Activated gamma-delta T cell (primary cell): Measurements from ENCODE around the gene RIPK3.

Experiments
- DNase-seq: peaks from one replicate; lab custom pipeline; 2025; lab: John Stamatoyannopoulos, UW

Gene RIPK3

DNA sequence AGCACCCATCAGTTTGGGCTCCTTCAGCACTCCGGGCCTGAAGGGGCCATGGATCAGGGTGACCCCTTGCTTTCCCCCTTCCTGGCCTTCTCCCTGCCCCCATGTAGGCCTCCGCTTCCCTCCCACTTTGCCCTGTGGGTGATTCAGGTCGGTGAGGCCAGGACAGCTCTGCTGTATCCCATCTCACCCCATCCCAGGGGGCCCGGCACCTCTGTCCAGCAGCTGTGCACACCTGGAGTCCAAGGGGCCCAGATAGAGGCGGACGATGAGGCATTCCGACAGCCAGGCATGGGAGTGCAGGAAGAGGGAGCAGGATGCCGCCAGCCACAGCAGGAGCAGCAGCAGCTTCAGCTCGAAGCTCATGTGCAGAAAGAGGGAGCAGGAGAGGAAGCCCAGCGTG, 17.1 kb downstream of the RIPK3 start:
- DNase-seq, result no peak

DNA sequence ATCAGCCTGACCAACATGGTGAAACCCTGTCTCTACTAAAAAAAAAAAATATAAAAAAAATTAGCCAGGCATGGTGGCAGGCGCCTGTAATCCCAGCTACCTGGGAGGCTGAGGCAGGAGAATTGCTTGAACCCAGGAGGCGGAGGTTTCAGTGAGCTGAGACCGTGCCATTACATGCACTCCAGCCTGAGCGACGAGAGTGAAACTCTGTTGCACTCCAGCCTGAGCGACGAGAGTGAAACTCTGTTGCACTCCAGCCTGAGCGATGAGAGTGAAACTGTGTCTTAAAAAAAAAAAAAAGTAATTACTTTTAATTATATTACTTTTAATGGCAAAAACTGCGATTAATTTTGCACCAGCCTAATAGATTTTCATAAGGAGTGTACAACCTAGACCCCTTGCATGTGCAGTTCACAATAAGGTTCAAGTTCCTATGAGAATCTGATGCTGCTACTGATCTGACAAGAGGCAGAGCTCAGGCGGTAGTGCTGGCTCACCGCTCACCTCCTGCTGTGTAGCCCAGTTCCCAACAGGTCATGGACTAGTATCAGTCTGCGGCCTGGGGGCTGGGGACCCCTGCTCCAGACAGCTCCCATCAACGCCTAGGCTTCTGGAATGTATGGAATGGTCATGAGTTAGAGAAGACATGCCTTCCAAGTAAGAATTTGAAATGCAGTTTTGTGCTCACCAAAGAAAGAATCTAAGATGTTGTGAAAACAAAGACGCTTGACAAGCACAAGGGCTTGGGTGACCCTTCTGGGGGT, 18.4 kb downstream of the RIPK3 start:
- no peak for DNase-seq

DNA sequence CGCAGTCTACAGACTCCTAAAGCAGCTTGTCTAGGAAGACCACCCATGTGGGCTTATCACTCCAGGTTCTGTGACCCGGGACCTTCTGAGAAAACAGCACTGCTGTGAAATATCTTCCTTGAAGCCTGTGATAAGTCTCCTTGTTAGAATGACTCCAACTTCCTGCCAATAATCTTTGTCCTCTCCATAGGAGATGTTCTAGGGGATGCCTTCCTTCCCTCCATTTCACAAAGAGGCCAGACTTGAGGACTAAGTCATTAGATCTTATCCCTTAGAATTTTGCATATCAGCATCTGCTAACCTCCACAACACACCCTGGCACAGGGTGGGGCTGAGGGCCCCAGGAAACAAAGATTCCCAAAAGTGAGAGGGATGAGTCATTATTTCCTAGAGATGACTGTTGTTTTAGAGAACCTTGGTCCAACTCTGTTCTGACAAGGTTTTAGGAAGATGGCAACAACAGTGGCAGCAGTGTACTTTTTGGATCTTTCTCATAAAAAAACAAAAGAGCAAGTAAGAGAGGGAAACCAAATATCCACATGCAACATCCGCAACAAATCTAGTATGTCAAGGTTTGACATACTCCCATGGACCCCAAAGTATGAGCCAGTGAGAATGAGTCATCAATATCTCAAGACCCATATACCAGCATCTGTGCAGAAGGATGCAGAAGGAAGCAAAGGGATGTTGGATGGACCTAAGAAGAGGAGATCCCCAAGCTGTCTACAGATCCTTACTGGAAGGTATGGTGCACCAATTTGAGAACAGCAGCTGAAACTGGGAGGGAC, 22.5 kb downstream of the RIPK3 start:
- DNase-seq, result no peak

DNA sequence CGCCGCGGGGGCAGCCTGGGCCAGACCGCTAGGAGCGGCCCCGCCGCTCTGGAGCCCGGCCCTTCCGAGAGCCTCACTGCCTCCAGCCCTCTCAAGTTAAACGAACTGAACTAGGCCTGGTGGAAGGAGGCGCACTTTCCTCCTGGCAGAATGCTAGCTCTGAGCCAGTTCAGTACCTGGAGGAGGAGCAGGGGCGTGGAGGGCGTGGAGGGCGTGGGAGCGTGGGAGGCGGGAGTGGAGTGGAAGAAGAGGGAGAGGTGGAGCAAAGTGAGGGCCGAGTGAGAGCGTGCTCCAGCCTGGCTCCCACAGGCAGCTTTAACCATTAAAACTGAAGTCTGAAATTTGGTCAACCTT, 23.2 kb downstream of the RIPK3 start:
- no peak for DNase-seq

DNA sequence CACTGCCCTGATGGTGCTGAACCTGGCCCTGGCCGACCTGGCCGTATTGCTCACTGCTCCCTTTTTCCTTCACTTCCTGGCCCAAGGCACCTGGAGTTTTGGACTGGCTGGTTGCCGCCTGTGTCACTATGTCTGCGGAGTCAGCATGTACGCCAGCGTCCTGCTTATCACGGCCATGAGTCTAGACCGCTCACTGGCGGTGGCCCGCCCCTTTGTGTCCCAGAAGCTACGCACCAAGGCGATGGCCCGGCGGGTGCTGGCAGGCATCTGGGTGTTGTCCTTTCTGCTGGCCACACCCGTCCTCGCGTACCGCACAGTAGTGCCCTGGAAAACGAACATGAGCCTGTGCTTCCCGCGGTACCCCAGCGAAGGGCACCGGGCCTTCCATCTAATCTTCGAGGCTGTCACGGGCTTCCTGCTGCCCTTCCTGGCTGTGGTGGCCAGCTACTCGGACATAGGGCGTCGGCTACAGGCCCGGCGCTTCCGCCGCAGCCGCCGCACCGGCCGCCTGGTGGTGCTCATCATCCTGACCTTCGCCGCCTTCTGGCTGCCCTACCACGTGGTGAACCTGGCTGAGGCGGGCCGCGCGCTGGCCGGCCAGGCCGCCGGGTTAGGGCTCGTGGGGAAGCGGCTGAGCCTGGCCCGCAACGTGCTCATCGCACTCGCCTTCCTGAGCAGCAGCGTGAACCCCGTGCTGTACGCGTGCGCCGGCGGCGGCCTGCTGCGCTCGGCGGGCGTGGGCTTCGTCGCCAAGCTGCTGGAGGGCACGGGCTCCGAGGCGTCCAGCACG, 23.8 kb downstream of the RIPK3 start:
- DNase-seq, result no peak

DNA sequence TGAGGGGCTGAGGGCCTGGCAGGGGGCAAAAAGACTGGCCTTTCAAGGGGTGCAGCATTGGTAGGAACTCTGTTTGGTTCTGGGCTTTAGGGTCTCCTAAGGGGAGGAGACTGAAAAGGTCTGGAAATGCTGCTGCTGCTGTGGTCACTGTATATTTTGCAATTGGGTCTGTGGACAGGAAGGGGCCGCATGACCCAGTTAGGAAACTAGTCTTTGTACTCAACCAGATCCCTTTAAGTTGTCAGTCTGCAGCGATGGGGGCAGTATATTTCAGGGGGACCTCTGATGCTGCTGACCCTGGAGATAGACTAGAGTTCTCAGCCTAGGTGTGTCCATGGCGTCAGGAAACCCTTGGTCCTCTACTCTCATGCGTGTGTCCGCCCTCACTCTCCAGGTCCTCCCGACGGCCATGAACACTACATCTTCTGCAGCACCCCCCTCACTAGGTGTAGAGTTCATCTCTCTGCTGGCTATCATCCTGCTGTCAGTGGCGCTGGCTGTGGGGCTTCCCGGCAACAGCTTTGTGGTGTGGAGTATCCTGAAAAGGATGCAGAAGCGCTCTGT, 24.5 kb downstream of the RIPK3 start:
- DNase-seq, result no peak

DNA sequence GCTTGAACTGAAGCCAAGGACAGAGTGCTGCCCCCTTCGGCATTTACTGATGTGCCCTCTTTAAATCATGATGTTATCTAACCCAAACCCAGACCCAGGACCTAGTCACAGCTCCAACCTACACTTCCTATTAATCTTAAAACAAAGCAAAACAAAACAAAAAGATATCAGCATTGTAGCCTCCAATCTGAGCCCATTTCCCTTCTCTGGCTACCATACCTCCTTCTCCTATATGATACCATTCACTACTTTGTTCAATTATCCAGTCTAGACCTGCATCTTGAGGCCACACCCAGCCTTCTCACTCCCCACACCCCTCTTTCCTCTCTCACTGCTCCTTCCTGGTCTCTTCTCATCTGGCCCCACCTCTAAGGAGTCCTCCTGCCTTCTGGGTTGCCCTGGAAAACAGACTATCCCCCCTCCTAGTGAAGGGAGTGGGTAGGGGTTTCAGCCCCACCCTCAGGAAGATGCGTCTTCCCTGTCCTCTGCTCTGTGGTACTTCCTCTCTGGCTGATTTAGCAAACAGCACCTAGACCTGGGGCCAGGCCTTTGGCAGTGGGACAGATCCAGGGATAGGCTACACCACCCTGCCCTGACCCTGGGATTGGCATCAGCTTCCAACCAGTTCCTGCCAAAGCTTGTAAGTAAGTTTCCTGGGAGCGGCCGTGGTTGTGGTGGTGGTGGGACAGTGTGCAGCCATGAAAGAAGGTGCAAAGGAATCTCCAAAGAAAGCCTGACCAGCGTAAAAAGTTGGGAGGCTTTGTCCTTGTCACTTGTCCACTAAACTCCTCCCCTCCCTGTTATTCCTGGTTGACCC, 25.2 kb downstream of the RIPK3 start:
- no peak for DNase-seq

DNA sequence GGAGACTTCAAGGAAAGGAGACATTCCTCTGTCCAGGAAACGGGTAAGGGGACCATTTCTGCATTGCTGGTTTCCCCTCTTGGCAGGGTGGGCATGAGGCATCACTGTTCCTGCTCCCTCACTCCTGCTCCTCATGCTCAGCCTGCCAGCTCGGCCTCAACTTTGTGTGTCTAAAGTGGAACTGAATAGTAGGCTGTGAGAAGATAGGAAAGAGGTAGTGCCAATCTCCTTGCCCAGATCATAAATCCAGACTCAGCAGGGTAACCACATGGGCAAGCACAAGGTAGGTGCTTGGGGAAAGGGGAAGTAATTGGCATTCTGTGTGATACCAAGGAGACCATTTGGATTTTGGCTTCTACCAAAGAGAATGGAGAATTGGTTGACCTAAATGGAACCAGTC, 25.9 kb downstream of the RIPK3 start:
- no peak for DNase-seq

DNA sequence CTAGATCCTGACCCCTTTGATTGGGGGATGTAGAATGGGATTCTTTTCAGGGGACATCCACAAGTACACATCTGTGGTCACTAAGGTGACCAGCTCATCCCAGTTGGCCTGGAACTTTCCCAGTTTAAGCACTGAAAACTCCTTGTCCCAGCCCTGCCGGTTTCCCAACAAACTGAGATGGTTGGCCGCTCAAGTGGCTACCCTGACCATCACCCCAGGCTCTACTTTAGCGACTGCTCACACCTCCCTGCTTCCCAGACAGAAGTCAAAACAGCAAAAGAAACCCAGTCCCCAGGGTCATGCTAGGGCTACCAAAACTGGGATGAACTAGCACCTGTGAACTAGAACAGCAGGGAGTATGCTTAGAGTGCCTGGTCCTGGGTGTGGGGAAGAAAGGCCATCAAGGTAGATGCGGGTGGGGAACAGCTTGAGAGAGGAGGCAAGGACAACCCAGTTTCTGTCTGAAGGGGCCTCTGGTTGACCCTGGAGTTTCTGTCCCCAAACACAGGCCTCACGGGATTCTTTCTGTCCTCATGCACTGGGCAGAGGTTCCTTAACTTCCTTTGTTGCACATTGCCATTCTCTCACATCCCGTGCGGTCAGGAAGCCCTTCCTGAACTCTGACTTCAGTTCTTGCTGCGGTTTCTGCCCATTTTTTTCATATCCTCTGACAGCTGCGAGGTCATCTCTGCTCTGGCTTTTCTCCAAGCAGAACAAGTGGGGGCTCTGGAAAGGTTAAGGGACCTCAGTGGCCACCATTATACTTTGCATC, 26.9 kb downstream of the RIPK3 start:
- no peak for DNase-seq

DNA sequence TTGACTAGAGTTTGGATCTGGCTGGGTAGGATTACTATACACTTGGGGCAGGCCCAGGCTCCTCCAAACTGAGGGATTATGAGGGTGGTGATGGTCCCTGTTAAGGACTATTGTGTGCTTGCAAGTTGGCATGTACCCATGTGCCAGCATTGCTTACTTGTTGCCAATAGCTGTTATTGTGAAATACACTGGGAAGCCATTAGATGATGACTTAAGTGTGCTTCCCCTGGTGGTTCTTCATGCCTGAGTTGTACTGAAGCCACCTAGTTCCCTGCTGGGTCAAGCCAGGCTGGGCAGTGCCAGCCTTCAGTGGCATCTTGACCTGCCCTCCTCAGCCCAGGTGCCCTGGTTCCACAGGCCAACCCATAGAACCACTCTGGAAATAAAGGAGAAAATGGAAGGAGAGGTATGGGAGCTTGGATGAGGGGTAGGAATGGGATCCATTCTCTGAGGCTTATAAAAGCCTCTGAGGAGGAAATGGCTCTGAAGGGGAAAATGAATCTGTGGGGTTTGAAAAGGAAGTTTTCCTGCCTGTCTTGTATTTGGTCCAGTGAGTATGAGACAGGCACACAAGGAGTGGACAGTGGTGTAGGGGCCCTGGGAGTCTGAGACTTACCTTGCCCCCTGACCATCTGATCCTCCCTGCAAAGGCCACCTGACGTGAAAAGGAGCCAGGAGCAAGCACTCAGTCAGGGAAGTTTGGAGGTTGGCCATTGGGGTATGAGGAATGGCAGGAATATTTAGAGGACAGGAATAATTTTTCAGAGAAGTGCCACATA, 27.8 kb downstream of the RIPK3 start:
- DNase-seq, result no peak

DNA sequence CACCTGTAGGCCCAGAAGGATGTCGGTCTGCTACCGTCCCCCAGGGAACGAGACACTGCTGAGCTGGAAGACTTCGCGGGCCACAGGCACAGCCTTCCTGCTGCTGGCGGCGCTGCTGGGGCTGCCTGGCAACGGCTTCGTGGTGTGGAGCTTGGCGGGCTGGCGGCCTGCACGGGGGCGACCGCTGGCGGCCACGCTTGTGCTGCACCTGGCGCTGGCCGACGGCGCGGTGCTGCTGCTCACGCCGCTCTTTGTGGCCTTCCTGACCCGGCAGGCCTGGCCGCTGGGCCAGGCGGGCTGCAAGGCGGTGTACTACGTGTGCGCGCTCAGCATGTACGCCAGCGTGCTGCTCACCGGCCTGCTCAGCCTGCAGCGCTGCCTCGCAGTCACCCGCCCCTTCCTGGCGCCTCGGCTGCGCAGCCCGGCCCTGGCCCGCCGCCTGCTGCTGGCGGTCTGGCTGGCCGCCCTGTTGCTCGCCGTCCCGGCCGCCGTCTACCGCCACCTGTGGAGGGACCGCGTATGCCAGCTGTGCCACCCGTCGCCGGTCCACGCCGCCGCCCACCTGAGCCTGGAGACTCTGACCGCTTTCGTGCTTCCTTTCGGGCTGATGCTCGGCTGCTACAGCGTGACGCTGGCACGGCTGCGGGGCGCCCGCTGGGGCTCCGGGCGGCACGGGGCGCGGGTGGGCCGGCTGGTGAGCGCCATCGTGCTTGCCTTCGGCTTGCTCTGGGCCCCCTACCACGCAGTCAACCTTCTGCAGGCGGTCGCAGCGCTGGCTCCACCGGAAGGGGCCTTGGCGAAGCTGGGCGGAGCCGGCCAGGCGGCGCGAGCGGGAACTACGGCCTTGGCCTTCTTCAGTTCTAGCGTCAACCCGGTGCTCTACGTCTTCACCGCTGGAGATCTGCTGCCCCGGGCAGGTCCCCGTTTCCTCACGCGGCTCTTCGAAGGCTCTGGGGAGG, 28.9 kb downstream of the RIPK3 start, which contains the start of gene LTB4R:
Gene LTB4R (plus strand): TSS at position 857 of the 959 bp plus-strand sequence. CDS start 4,150 bp downstream, outside the sequence.
- peak; percentile 66 for DNase-seq

DNA sequence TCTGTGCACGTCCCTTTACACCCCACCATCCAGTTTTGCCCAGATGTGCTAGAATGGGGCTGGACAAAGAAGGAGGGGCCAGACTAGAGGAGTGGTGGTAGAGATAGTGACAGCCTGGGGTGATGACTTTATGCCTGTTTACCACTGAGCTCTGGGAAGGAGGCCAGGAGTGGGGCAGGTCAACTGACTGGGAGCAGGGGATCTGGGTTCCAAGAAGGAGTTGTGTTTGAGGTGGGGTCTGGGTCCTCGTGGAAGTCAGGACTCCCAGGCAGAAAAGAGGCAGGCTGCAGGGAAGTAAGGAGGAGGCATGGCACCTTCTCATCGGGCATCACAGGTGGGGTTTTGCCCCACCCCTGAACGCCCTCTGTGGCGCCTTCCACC, 29.5 kb downstream of the RIPK3 start:
- no peak for DNase-seq

DNA sequence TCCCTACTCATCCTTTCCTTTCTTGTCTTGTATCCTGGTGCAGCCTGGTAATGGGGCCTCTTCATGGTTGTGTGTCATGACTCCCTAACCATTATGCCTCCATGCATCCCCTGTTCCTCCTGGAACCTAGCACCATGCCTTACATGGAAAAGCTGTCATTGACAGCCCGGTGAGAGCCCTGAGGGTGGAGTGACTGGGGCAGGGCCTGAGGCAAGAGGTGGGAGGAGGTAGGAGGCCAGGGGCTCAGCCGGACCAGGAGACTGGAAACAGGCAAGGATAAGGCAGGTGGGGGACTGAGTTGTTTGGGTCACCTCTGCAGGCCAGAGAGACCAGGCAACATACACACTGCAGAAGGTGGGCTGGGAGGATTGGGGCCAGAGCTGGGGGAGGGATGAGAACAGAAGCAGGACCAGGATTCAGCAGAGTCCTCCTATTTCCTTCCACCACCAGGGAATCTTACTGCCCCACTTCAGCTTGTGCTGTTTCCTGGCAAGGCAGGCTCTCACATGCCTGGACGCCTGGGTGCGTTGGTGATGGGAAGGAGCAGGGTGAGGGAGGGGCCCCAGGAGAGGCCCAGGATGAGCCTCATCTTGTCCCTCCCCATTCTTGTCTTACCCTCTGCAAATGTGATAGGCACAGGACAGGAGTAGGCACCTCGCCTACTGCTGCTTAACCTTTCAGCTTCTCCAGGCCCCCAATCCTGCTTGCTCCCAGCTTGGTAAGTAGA, 30.1 kb downstream of the RIPK3 start, which contains the start of gene LTB4R2:
Gene LTB4R2 (plus strand): TSS at position 603 of the 727 bp plus-strand sequence. CDS start 525 bp downstream, outside the sequence.
- DNase-seq, result no peak

DNA sequence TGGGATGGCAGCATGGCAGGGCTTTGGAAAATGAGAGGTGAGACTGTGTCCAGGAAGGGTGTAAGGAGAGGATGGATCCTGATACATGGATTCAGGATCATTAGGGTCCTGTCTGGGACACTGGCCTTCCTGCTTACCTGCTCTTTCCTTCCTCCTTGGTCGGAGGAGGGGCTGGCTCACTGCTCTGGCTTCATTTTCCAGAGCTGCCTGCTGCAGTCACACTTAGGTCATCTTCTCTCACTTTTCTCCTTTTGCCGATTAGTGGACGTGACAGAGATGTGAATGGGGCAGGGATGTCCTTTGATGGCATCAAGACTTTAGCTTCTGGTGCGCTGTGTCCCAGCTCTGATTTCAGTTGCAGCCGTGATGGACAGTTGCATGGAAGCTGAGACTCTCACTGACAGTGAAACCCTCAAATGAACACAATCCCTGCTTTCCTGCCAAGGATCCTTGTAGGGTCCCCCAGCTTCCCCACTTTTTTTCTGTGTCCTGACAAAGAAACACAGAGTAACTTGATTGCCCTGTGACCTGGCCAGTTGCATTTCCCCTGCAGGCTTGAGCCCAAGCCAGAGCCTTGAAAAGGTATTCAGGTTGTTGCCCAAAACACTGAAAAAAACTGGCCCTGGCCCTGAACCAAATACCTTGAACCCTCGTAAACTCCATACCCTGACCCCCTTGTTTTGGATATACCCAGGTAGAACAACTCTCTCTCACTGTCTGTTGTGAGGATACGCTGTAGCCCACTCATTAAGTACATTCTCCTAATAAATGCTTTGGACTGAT, 31.3 kb downstream of the RIPK3 start:
- DNase-seq, result no peak

DNA sequence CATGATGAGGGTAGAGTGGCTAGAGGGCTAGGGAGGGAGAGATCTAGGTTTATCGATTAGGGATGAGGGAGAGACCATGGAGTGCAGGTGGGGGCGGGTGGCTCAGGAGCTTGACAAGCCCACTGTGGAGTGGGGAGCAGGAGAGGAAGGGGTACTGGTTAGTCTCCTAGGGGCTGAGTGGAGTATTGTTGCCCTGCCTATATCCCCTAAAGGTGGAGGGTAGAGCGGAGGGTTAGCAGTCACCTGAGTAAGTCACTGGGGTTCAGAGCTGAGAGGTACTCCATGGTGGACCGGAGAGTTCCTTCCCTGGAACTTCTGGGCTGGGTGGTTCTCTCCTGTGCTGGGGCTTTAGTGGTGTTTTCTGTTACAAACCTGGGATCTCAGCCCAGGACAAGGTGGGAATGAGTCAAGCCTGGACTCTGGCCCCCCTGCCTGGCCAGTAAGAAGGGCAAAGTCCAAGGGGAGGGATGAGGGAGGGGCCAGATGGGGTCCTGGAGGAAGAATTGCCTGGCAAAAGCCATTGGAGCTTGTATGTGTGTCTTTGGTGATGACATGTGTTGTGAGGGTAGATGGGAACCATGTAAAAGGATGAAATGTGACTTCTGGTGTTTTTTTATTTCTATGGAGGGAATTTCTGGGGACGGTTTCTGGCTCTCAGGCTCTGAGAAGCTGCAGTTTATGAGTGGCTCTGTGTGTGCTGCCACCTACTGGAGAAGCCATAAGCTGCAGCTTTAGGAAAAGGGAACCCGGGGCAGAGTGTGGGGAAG, 32.0 kb downstream of the RIPK3 start, which contains the start of gene CIDEB:
Gene CIDEB (minus strand): TSS at position 403 of the 767 bp plus-strand sequence. CDS start 119 bp downstream, at position 284.
- no peak for DNase-seq

DNA sequence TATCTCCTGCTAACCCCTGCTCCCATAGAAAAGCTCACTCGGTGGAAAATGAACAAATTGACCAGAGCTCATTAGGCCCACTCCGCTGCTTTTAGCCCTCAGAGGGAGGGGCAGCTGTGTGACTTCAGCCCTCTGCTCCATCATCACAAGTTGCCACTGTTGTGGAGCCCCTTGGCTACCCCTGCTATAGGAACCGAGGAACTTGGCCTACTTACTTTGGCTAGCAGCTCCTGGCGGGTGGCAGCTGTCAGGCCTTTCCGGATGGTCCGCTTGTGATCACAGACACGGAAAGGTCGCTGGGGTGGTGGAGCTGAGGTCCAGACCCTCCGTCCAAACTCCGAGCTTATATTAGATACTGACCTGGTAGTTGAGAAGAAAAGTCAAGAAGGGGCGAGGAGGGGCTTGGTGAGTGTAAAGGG, 32.6 kb downstream of the RIPK3 start:
- DNase-seq, result no peak
